Panc1 (cell line): ENCODE data around the gene CDKN1A.

Source experiments
- CTCF ChIP-seq: fragments of 450-650 bp; IDR thresholded peaks from 2 replicates; pipeline ENCODE4 v1.5.1; 2017; ENCODE audit warnings: mild to moderate bottlenecking
- TCF7L2 ChIP-seq: IDR thresholded peaks from 2 replicates; pipeline ENCODE4 v1.6.1; 2011; ENCODE audit warnings: mild to moderate bottlenecking, low read depth, low read length, inconsistent platforms
- TF ChIP-seq, protein P1 (sequence below), 2 experiments: IDR thresholded peaks; 2 replicates each; pipeline ENCODE4 v1.6.1; 2011 to 2012; ENCODE audit warnings: low read depth in 2 of 2, control low read depth in 1 of 2, low read length in 1 of 2, mild to moderate bottlenecking in 1 of 2, moderate library complexity in 1 of 2; ENCODE audit not compliant: insufficient read depth in 1 of 2

GRCh38 chr6:36676141-36677058 is 2.1 kb upstream of the CDKN1A start:
- TF ChIP-seq CTCF (no peak), TCF7L2 (no peak)
- TF ChIP-seq, protein P1, sequence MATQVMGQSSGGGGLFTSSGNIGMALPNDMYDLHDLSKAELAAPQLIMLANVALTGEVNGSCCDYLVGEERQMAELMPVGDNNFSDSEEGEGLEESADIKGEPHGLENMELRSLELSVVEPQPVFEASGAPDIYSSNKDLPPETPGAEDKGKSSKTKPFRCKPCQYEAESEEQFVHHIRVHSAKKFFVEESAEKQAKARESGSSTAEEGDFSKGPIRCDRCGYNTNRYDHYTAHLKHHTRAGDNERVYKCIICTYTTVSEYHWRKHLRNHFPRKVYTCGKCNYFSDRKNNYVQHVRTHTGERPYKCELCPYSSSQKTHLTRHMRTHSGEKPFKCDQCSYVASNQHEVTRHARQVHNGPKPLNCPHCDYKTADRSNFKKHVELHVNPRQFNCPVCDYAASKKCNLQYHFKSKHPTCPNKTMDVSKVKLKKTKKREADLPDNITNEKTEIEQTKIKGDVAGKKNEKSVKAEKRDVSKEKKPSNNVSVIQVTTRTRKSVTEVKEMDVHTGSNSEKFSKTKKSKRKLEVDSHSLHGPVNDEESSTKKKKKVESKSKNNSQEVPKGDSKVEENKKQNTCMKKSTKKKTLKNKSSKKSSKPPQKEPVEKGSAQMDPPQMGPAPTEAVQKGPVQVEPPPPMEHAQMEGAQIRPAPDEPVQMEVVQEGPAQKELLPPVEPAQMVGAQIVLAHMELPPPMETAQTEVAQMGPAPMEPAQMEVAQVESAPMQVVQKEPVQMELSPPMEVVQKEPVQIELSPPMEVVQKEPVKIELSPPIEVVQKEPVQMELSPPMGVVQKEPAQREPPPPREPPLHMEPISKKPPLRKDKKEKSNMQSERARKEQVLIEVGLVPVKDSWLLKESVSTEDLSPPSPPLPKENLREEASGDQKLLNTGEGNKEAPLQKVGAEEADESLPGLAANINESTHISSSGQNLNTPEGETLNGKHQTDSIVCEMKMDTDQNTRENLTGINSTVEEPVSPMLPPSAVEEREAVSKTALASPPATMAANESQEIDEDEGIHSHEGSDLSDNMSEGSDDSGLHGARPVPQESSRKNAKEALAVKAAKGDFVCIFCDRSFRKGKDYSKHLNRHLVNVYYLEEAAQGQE (IDR thresholded peaks at IDR 0.05; ENCODE audit: insufficient read depth in 1 of 2, low read depth in 2 of 2, low read length in 1 of 2): no peak
